Ishikawa (cell line): ENCODE measurements around the gene TNRC6B.

Source experiments
- CREB1 ChIP-seq: IDR thresholded peaks from 2 replicates; pipeline ENCODE4 v1.6.1; 2012; ENCODE audit warnings: low read depth
- RAD21 ChIP-seq: IDR thresholded peaks from 2 replicates; pipeline ENCODE4 v1.6.1; 2012; ENCODE audit warnings: low read depth
- TAF1 ChIP-seq: IDR thresholded peaks from 2 replicates; pipeline ENCODE4 v1.6.1; 2012; ENCODE audit warnings: low read depth, mild to moderate bottlenecking

DNA sequence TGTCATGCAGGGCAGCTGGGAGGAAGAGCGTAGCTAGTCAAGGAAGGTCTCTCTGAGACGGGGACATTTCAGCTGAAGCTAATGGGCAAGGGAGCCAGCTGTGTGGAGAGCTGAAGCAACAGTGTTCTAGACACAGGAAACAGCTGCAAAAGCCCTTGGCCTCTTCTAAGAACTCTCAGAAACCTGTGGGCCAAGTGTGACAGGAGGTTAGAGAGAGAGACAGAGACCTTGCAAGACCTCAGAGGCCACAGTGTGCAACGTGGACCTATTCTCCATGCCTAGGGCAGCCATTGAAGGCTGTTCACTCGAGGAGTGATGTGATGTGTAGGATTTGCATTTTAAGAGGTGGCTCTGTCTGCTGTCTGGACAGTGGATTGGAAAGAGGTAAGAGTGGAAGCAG is 48.7 kb upstream of the TNRC6B start:
- TF ChIP-seq RAD21 (no peak), CREB1 (no peak), TAF1 (no peak)
